ENCODE results near the gene SUMO2.
"Not testable (repeated sequence)": the region's sequence is repeated elsewhere in the genome, so short reads cannot be mapped to it uniquely, and the experiment has no call there.

SUMO2 gene

DNA sequence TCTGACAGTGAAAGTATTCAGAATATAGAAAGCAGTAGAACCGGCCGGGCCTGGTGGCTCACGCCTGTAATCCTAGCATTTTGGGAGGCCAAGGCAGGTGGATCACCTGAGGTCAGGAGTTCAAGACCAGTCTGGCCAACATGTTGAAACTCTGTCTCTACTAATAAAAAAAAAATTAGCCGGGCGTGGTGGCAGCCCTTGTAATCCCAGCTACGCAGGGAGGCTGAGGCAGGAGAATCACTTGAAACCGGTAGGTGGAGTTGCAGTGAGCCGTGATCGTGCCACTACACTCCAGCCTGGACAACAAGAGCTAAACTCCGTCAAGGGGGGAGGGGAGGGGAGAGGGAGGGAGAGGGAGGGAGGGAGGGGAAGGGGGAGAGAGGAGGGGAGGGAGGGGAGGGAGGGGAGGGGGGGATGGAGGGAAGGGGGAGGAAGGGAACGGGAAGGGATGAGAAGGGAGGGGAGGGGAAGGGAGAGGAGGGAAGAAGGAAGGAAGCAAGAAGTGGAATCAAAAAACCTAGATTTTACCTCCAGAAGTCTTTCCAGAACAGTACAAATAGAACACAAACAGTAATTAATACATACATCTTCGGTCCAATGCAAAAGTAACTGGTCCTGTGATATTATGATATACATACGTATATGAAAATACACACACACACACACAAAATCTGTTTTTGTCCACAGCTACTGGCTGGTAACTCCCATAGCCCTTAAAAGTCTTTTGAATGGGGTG, 40.4 kb downstream of the SUMO2 start:
- DNase-seq, result no peak

DNA sequence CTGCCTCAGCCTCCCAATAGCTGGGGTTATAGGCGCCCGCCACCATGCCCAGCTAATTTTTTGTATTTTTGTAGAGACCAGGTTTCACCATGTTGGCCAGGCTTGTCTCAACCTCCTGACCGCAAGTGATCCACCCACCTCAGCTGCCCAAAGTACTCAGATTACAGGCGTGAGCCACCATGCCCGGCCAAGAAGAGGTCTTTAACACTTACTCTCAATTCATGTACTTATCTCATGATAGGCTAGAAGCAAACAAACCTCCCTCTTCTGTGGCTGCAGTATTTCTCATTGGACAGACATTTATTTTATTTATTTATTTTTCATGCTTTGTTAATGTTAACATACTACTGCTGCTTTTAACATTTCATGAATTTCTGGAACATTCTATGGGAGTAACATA, 44.2 kb downstream of the SUMO2 start:
- no peak for DNase-seq

DNA sequence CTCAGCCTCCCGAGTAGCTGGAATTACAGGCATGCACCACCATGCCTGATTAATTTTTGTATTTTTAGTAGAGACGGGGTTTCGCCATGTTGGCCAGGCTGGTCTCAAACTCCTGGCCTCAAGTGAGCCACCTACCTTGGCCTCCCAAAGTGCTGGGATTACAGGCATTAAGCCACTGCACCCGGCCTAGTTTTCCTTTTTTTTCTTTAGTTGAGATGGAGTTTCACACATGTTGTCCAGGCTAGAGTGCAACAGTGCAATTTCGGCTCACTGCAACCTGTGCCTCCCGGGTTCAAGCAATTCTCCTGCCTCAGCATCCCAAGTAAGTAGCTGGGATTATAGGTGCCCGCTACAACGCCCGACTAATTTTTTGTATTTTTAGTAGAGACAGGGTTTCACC, 45.0 kb downstream of the SUMO2 start:
- DNase-seq, result not testable (repeated sequence)

DNA sequence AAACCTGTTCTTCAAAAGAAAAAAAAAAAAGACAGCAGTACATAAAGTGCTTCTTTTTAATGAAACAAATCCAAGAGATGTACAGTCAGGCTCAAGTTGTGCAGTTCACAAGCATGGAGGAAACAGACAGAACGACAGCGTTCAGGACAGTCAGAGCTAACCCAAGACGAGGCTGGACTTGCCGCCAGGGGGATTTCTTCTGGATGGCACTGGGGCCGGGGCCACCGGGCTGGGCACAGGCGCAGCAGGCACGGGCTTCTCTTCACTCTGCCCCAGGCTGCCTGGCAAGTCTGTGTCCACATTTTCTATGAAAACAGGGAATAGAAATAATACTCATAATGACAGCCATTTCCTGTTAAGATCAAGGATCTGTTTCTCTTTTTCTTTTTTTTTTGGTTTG, 46.8 kb downstream of the SUMO2 start:
- no peak for DNase-seq

DNA sequence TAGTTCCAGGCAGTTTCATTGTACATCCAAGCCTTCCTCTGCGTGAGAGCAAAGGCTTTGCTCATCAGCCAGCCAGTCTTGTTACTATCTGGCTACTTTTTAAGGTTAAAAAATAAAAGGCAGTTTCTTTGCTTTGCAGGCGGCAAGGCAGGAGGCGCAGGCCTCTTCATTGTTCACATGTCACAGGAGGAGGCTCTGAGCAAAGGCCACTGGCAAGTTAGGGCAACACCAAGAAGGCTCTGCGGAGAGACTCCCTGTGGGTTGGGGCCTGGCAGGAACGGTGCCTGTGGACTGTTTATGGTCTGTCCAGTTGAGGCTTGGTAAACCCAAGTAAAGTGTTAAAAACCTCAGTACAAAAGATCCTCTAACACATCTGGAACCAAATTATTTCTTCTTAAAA, 47.3 kb downstream of the SUMO2 start:
- no peak for DNase-seq

DNA sequence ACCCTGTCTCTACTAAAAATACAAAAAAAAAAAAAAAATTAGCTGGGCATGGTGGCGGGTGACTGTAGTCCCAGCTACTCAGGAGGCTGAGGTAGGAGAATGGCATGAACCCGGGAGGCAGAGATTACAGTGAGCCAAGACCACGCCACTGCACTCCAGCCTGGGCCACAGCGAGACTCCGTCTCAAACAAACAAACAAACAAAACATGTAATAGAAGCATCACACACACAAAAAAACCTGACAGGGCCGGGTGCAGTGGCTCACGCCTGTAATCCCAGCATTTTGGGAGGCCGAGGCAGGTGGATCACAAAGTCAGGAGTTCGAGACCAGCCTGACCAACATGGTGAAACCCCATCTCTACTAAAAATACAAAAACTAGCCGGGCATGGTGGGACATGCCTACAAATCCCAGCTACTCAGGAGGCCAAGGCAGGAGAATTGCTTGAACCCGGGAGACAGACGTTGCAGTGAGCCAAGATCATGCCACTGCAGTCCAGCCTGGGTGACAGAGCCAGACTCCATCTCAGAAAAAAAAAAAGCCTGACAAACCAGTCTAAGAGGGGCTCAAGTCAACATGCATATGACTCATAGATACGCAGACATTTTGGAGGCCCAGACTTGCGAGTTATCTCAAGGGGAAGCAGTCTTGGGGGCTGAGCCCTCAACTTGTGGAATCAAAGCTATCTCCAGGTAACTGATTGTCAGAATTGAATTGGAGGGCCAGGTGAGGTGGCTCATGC, 49.0 kb downstream of the SUMO2 start:
- DNase-seq, result not testable (repeated sequence)

DNA sequence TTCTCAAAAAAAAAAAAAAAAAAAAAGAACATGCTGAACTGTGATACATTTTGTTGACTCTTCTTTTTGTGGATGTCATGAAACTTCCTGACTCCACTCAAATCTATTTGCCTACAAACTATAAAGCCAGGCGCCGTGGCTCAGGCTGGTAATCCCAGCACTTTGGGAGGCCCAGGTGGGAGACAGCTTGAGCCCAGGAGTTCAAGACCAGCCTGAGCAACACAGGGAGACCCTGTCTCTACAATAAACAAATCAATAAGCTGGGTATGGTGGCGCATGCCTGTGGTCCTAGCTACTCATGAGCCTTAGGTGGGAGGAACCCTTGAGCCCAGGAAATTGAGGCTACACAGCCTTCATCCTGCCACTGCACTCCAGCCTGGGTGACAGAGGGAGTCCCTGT, 49.8 kb downstream of the SUMO2 start:
- DNase-seq, result no peak

DNA sequence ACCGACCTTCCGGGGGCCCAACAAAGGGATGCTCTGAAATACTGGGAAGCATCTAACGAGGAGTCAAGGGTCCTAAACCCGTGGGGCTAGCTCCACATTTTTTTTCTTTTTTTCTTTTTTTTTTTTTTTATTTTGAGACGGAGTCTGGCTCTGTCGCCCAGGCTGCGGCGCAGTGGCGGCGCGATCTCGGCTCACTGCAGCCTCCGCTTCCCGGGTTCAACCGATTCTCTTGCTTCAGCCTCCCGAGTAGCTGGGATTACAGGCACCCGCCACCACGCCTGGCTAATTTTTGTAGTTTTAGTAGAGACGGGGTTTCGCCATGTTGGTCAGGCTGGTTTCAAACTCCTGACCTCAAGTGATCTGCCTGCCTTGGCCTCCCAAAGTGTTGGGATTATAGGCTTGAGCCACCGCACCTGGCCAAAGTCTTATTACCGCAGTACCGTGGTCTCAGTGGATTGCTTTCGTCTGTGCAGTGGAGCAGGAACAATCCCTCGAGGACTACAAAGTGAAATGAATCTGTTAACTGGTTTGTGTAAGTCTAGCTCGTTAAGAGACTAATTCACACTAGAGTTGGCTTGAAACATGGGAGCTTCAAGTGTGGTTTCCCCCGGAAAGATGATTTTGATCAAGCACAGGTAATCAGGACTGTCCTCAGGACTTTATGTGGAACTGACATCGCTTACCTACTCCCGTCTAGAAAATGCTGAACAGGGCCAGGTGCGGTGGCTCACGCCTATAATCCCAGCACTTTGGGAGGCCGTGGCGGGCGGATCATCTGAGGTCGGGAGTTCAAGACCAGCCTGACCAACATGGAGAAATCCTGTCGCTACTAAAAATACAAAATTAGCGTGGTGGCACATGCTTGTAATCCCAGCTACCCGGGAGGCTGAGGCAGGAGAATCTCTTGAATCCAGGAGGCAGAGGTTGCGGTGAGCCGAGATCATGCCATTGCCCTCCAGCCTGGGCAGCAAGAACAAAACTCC, 50.5 kb downstream of the SUMO2 start:
- peak in 1 of 6 experiments; percentile 18 for DNase-seq

DNA sequence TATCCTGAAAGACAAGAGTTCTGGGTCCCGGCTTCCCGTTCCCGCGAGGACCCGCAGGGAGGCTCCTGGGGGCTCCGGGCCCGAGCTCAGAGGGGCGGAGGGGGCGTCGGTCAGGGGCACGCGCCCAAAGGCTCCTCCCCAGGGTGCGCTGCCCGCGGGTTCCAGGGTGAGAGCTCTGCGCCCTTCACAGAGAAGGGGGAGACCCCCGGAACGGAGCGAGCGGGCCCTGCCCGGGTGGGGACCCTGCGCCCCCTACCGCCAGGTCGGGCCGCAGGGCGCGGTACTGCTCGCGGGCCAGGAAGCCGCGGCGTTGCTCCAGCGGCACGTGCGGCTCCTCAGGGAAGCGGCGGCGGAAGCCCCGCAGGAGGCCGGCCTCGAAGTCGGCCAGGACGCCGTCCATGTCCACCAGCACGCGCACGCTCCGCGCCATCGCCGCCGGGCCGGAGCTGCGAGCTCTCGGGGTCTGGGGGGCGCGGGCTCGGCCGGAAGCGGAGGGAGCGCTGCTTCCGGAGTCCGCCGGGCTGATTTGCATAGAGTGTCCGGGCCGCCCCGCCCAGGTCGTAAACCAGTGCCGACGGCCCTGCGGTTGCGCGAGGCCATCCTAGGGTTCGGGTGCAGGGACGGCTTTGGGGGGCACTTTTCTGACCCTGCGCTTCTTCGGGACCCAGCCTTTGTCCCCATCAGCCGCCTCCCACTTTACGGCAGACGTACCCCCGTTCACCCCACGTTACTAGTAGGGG, 51.3 kb downstream of the SUMO2 start, which contains the start of gene NT5C:
Gene NT5C, minus strand, starts transcription at position 465 of the 740 bp plus-strand sequence. Its CDS starts 35 bp downstream, at position 430.
- peak; percentile 27 to 60 (median 50) for DNase-seq

DNA sequence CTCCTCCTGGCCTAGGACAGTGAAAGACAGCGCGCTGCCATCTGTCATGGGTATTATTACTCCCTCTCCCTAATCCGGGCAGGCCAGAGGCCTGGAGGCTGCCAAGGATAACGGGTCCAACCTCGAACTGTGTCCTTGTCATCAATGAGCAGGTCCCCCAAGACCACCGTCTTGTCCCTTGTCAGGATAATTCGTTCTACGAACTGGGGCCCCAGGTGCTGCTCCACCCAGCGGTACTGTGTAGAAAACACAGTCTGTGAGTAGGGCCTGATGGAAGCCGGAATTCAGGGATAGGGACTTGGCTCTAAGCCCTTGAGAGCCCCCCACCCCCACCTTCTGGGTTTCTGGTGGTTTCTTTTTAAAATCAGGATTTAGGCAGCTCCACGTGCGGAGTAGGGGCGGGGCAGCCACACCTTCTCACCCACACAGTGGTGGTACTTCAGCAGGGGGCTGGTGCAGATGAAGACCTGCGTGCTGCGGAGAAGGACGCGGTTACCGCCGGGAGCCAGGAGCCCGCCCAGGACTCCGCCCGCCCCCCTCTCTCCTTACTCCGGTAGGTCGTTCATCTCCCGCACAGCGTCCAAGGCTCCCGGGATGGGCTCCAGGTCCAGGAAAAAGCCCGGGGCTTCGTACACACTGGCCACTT, 52.0 kb downstream of the SUMO2 start:
- DNase-seq, result peak; percentile 18 to 58 (median 38)

DNA sequence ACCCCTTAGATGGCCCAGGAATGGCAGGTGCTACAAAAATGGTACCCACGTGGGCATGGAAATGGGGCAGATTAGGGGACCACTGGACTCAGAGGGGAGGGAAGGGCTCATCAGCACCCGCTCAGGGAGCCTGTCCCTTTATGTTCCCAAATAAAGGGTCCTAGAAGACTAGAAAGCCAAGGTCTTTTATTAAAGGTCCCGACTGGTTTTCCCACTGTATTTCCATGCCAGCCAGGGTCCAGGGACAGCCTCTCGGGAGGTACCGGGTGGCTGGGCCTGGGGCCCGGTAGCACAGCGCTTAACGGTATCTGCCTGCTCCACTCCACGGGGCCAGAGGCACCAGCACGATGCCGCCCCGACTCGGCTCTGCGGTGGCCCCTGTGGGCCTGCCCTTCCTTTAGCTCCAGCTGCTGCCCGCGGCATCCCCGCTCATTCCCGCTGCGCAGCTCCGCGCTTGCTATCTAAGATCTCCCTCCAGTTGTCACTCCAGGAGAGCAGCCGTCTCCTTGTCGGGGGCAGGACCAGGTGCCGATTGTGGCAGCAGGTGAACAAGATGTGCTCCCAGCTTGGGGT, 52.6 kb downstream of the SUMO2 start:
- no peak for DNase-seq

DNA sequence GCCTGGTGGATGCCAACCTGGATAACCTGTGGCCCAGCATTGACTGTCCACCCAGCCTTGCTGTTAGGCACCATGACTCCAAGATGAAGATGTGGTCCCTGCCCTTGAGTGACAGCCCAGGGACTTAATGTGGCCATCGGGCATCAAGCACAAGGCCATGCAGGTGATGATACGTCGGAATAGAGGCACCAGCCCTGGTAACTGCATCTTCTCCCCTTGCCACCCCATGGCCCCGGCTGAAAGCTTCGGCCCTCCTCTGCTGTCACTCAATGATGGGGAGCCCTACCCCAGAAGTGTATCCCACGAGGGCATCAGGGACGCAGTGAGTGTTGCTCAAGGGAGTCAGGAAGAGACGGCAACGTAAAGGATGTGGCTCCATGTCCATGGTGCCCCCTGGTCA, 53.2 kb downstream of the SUMO2 start:
- no peak for DNase-seq

DNA sequence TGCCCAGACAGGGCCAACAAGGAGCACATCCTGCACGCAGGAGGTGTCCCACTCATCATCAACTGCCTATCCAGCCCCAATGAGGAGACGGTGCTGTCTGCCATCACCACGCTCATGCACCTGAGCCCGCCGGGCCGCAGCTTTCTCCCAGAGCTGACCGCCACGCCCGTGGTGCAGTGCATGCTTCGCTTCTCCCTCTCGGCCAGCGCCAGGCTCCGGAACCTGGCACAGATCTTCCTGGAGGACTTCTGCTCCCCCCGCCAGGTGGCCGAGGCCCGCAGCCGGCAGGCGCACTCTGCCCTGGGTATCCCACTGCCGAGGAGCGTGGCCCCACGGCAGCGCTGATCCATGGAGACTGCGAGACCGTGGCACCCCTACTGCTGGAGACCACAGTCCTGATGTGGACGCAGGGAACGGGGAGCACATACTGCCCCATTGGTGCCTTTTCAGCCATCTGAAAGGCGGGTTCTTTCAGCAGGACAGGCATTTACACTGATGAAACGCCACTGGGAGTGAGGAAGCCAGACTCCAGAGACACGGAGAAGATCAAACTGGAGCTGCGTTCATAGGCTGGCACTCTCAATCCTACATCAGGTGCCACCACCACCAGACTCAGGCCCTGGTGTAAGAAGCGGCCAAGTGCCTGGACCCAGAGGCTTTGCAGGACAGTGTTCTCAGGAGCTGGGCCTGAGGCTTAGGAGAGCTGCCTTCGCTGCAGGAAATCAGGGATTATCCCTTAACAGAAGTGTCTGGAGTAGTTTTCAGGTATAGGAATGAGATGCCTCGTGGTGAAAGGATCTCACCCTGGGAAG, 53.9 kb downstream of the SUMO2 start:
- DNase-seq, result no peak

DNA sequence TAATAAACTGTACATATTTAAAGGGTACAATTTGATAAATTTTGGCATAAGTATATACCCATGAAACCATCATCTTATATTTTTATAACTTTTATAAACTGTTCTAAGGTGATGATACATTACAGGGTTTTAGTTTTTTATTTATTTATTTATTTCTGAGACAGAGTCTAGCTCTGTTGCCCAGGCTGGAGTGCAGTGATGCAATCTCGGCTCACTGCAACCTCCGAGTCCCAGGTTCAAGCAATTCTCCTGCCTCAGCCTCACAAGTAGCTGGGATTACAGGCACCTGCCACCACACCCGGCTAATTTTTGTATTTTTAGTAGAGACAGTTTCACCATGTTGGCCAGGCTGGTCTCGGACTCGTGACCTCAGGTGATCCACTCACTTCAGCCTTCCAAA, 54.8 kb downstream of the SUMO2 start:
- not testable (repeated sequence) for DNase-seq

DNA sequence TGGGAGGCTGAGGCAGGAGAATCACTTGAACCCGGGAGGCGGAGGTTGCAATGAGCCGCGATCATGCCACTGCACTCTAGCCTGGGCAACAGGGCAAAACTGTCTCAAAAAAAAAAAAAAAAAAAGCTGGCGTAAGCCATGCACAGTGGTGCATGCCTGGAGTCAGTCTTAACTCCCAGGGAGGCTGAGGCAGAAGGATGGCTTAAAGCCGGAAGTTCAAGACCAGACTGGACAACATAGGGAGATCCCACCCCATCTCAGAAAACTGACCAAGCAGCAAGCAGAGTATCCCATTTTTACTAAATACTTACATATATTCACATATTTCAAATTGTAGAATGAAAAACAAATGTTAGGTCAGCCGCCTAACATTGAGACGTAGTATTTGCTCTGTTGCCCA, 55.8 kb downstream of the SUMO2 start:
- no peak for DNase-seq

DNA sequence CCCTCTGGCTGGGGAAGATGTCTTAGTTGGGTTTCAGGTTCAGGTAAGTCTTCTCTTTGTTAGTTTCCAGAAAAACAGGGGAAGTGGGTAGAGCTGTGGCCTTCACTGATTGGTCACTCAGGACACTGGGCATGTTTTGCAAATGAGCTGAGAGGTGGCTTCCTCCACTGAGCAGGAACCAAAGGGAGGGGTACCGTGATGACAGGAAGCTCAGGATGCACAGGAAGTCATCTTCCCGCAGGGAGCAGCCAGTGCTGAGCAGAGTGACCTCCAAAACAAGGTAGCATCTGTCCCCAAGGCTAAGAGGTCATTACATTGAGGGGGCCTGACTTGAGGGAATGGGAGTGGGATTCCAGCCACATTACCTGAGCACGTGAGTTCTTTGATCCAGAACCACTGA, 56.8 kb downstream of the SUMO2 start:
- no peak for DNase-seq

DNA sequence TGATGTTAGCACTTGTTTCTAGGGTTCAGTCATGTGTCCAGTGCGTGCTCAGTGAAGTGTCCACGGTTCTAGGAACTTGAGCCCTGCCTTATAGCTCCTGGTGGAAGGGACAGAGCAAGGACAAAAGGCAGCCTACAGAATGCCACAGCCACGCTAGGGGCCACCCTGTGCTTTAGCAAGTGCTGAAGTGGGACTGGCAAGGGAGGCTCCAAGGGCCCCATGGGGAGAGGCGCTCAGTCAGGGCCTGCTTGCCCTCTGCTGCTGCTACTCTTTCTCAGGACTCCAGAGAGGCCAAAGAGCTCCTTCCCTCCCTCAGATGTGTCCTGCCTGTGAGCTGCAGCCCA, 58.0 kb downstream of the SUMO2 start:
- DNase-seq, result no peak

DNA sequence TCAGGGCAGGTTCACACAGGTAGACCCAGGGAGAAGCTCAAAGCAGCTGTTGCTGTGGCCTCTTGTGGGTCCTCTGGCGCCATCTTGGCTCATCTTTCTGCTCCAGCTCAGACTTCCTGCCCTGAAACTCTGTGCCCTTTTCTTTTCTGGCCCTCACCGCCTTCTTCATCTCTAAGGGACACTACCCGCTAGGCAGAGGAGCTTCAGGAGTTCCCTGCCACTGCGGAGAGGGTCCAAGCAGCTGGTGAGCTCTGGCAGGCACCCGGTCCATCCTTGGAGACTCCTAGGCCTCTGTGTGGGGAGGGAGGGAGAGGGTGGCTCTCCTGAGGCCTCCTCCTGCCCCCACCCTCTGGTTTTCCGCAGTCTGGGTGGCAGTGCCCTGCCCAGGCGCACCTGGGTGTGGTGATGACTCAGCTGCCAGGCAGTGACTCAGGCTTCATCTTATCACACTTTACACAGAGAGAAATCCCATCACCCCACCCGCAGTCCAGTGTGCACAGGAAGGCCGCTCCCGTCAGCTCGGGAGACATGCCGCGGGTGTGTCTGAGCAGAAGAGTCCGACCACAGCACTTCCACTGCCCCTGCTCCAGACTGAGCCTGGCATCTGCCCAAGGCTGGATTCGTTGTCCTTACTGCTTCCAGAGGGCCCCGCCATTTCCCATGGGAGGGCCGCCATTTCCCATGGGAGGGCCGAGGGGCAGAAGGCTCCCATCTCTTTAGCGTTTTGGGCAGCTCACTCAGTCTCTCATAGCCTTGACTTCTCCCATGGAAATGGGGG, 58.5 kb downstream of the SUMO2 start:
- DNase-seq, result peak in 1 of 6 experiments; percentile 12

DNA sequence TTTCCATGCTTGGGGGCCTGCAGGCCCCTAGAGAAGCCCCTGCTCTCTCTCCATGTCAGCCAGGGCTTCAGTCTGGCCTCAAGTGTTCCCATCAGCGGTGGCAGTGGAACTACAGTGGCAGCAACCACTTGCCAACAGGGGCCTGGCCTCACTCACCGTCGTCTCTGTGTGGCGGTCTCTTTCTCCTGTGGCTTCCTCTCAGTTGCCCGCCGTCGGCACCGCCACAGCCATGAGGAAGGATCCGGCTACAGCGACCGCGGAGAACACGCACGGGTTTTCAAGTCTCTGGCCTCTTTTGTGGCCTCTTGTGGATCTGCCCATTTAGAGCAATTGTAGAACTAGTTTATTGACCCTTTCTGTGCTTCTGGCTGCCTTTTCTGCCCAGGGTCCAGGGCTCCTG, 64.5 kb downstream of the SUMO2 start:
- no peak for DNase-seq

DNA sequence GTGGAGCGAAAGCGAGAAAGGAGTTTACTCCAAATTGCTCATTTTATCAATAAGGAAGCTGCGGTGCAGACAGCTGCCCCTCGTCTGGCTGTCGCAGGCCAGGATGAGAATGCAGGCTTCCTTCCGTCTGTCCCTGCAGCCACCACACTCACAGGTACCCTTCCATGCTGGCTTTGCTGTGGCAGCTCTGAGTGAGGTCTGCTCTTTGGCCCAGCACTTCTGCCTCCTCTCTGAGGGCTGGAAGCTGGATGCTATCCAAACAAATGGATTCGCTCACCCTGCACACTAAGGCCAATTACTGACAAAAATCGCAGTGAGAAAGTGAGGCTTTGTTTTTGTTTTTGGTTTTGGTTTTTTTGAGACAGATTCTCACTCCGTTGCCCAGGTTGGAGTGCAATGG, 66.0 kb downstream of the SUMO2 start:
- no peak for DNase-seq
